DOHH2 (cell line): ENCODE results near the gene NFATC2IP.
A peak's percentile ranks its signal among the peaks of the same experiment; 100 is the strongest.
"Not testable (repeated sequence)": the region's sequence is repeated elsewhere in the genome, so short reads cannot be mapped to it uniquely, and the experiment has no call there.

ENCODE experiments used
- H3F3A ChIP-seq: fragments of 200-600 bp; sonication (generic), shearing (Covaris generic); 2 replicates; pipeline ENCODE4 v1.6.0; 2016; ENCODE audit warnings: antibody characterized with exemption, mild to moderate bottlenecking; ENCODE audit not compliant: control insufficient read depth, insufficient read depth
- H3K27ac ChIP-seq: fragments of 200-600 bp; sonication (generic); 2 replicates; pipeline ENCODE4 v1.5.1; 2014; ENCODE audit warnings: low read depth, mild to moderate bottlenecking, low read length, moderate library complexity
- H3K27me3 ChIP-seq: fragments of 200-600 bp; sonication (generic); 2 replicates; pipeline ENCODE4 v1.6.1; 2014; ENCODE audit warnings: mild to moderate bottlenecking, low read length, mixed read lengths; ENCODE audit not compliant: control insufficient read depth
- H3K36me3 ChIP-seq: fragments of 200-600 bp; sonication (generic); 2 replicates; pipeline ENCODE4 v1.6.1; 2014; ENCODE audit warnings: mild to moderate bottlenecking, low read length, moderate library complexity, mixed read lengths; ENCODE audit not compliant: control insufficient read depth
- H3K4me1 ChIP-seq: fragments of 200-600 bp; sonication (generic); 2 replicates; pipeline ENCODE4 v1.6.1; 2014; ENCODE audit warnings: mild to moderate bottlenecking, low read length, mixed read lengths; ENCODE audit not compliant: control insufficient read depth
- H3K4me2 ChIP-seq: fragments of 200-600 bp; sonication (generic); 2 replicates; pipeline ENCODE4 v1.6.0; 2014; ENCODE audit warnings: mild to moderate bottlenecking, low read length, moderate library complexity
- H3K4me3 ChIP-seq: fragments of 200-600 bp; sonication (generic); 2 replicates; pipeline ENCODE4 v1.5.1; 2014; ENCODE audit warnings: mild to moderate bottlenecking, low read length, mixed read lengths
- H3K79me2 ChIP-seq: fragments of 200-600 bp; sonication (generic); 2 replicates; pipeline ENCODE4 v1.6.1; 2014; ENCODE audit warnings: mild to moderate bottlenecking, low read length, mixed read lengths; ENCODE audit not compliant: control insufficient read depth
- H3K9me2 ChIP-seq: fragments of 200-600 bp; sonication (generic); replicated peaks from 2 replicates; pipeline ENCODE4 v1.6.1; 2014; ENCODE audit warnings: mild to moderate bottlenecking, low read length, mixed read lengths; ENCODE audit not compliant: control insufficient read depth
- H3K9me3 ChIP-seq: fragments of 200-600 bp; sonication (generic); 2 replicates; pipeline ENCODE4 v1.6.1; 2014; ENCODE audit warnings: antibody characterized with exemption, low read length, mixed read lengths; ENCODE audit not compliant: control insufficient read depth, insufficient read depth
- H4K20me1 ChIP-seq: fragments of 200-600 bp; sonication (generic); 2 replicates; pipeline ENCODE4 v1.6.0; 2014; ENCODE audit warnings: low read depth, mild to moderate bottlenecking, antibody characterized with exemption, low read length, moderate library complexity; ENCODE audit not compliant: control insufficient read depth, insufficient read depth
- CTCF ChIP-seq: fragments of 200-600 bp; sonication (generic); IDR thresholded peaks from one replicate; pipeline ENCODE4 v1.5.1; 2014; ENCODE audit warnings: antibody characterized with exemption, mild to moderate bottlenecking, low read depth, low read length; ENCODE audit not compliant: poor library complexity, severe bottlenecking
- EZH2phosphoT487 ChIP-seq: fragments of 200-600 bp; sonication (generic); IDR thresholded peaks from 2 replicates; pipeline ENCODE4 v1.6.1; 2017; ENCODE audit warnings: borderline replicate concordance, mild to moderate bottlenecking, antibody characterized with exemption, low read length, moderate library complexity, mixed read lengths

The NFATC2IP gene

GRCh38 chr16:28925386-28926228 lies 25.1 kb upstream of the NFATC2IP start:
- Histone ChIP-seq H3K4me3 (peak overlapping the region; percentile 94), H3K36me3 (peaks cover 42% of the 10 kb centered on the region), H3K27ac (peak overlapping the region; percentile 99), H4K20me1 (no peaks in the 10 kb centered on the region), H3F3A (peaks cover 41% of the 10 kb centered on the region), H3K79me2 (peaks cover 28% of the 10 kb centered on the region), H3K27me3 (no peaks in the 10 kb centered on the region), H3K9me3 (no peaks in the 10 kb centered on the region), H3K4me1 (peaks cover 59% of the 10 kb centered on the region), H3K9me2 (no peaks in the 10 kb centered on the region), H3K4me2 (peak overlapping the region; percentile 98)
- TF ChIP-seq CTCF = no peak

- H3K36me3 ChIP-seq = peaks cover 39% of the 10 kb centered on the region
- peak overlapping the region; percentile 98 for H3K4me2 ChIP-seq
- H3K4me3 ChIP-seq = peak overlapping the region; percentile 94
- H3K4me1 ChIP-seq = peaks cover 66% of the 10 kb centered on the region
- peak overlapping the region; percentile 99 for H3K27ac ChIP-seq
- H3K9me2 ChIP-seq, H3K27me3 ChIP-seq, H4K20me1 ChIP-seq, H3K9me3 ChIP-seq: not testable (repeated sequence)
- H3F3A ChIP-seq = peaks cover 48% of the 10 kb centered on the region
- peaks cover 21% of the 10 kb centered on the region for H3K79me2 ChIP-seq
These were observed 24.5 kb upstream of the NFATC2IP start for GRCh38 chr16:28926284-28926683.

- H3K9me3 ChIP-seq = no peaks in the 10 kb centered on the region
- no peak overlapping the region for H3K4me3 ChIP-seq
- H3K27me3 ChIP-seq = no peaks in the 10 kb centered on the region
- no peaks in the 10 kb centered on the region for H3K9me2 ChIP-seq
- H3K79me2 ChIP-seq = peaks cover 18% of the 10 kb centered on the region
- 0 out of 2 replicates have a peak overlapping the region, but pooled peaks have one; percentile 0 for H3K27ac ChIP-seq
- H3K4me1 ChIP-seq = peaks cover 62% of the 10 kb centered on the region
- H3K4me2 ChIP-seq = no peak overlapping the region
- no peak for TF ChIP-seq CTCF
- no peak for TF ChIP-seq EZH2phosphoT487
- no peaks in the 10 kb centered on the region for H4K20me1 ChIP-seq
- H3K36me3 ChIP-seq = peaks cover 34% of the 10 kb centered on the region
- peaks cover 47% of the 10 kb centered on the region for H3F3A ChIP-seq
These were observed 22.9 kb upstream of the NFATC2IP start for GRCh38 chr16:28927815-28928214.

GRCh38 chr16:28930203-28930602 lies 20.5 kb upstream of the NFATC2IP start:
- peaks cover 36% of the 10 kb centered on the region for H3K79me2 ChIP-seq
- peak overlapping the region; percentile 99 for H3K27ac ChIP-seq
- TF ChIP-seq EZH2phosphoT487 = no peak
- no peak for TF ChIP-seq CTCF
- peak overlapping the region; percentile 96 for H3K4me2 ChIP-seq
- H3K27me3 ChIP-seq = no peaks in the 10 kb centered on the region
- no peaks in the 10 kb centered on the region for H3K9me2 ChIP-seq
- peaks cover 62% of the 10 kb centered on the region for H3K4me1 ChIP-seq
- no peaks in the 10 kb centered on the region for H3K9me3 ChIP-seq
- peak overlapping the region; percentile 97 for H3K4me3 ChIP-seq
- no peaks in the 10 kb centered on the region for H4K20me1 ChIP-seq
- H3F3A ChIP-seq = peaks cover 37% of the 10 kb centered on the region
- H3K36me3 ChIP-seq = peaks cover 43% of the 10 kb centered on the region
